D721Med (cell line): ENCODE measurements around the gene AASDH.

Experiments used
- DNase-seq: peaks from one replicate; pipeline ENCODE4 v3.0.0; 2011; ENCODE audit warnings: low spot score; ENCODE audit not compliant: insufficient read length
- FAIRE-seq: peaks from 2 replicates; lab custom pipeline; 2011; peaks lifted over from hg19 to GRCh38; lab: Jason Lieb, UNC
- CTCF ChIP-seq: IDR thresholded peaks from 2 replicates; pipeline ENCODE4 v1.5.1; 2012; ENCODE audit warnings: mild to moderate bottlenecking, control low read depth; ENCODE audit not compliant: insufficient read depth; ENCODE audit errors: missing control alignments

The AASDH gene

GRCh38 chr4:56387023-56388001 lies at the start of gene AASDH:
TSS of gene AASDH (minus strand) at chr4:56387491. CDS start at chr4:56384299, 3,192 bp downstream.
- DNase-seq (peak; percentile 75), FAIRE-seq (peak; percentile 66)
- TF ChIP-seq CTCF: no peak

GRCh38 chr4:56435140-56435926 lies 48.0 kb upstream of the AASDH start, which contains the start of gene PPAT:
TSS of gene PPAT (minus strand) at chr4:56435615. CDS start at chr4:56435477, 138 bp downstream.
- peak; percentile 71 for DNase-seq
- FAIRE-seq: no peak
- no peak for TF ChIP-seq CTCF

- no peak for TF ChIP-seq CTCF
- DNase-seq (no peak), FAIRE-seq (no peak)
Measured at GRCh38 chr4:56434599-56435139, 47.4 kb upstream of the AASDH start.

- TF ChIP-seq CTCF: no peak
- FAIRE-seq: no peak
- DNase-seq: no peak
Measured at GRCh38 chr4:56433280-56433679, 46.0 kb upstream of the AASDH start.

GRCh38 chr4:56430203-56430602 lies 42.9 kb upstream of the AASDH start:
- no peak for DNase-seq
- no peak for TF ChIP-seq CTCF
- no peak for FAIRE-seq

- no peak for DNase-seq
- TF ChIP-seq CTCF: no peak
- FAIRE-seq: no peak
Measured at GRCh38 chr4:56427179-56427578, 39.9 kb upstream of the AASDH start.
